DOHH2 (cell line): Measurements from ENCODE around the gene GLS.
A peak's percentile ranks its signal among the peaks of the same experiment; 100 is the strongest.

Experiments
- H3F3A ChIP-seq: fragments of 200-600 bp; sonication (generic), shearing (Covaris generic); 2 replicates; pipeline ENCODE4 v1.6.0; 2016; ENCODE audit warnings: antibody characterized with exemption, mild to moderate bottlenecking; ENCODE audit not compliant: control insufficient read depth, insufficient read depth
- H3K27ac ChIP-seq: fragments of 200-600 bp; sonication (generic); 2 replicates; pipeline ENCODE4 v1.5.1; 2014; ENCODE audit warnings: low read depth, mild to moderate bottlenecking, low read length, moderate library complexity
- H3K27me3 ChIP-seq: fragments of 200-600 bp; sonication (generic); 2 replicates; pipeline ENCODE4 v1.6.1; 2014; ENCODE audit warnings: mild to moderate bottlenecking, low read length, mixed read lengths; ENCODE audit not compliant: control insufficient read depth
- H3K36me3 ChIP-seq: fragments of 200-600 bp; sonication (generic); 2 replicates; pipeline ENCODE4 v1.6.1; 2014; ENCODE audit warnings: mild to moderate bottlenecking, low read length, moderate library complexity, mixed read lengths; ENCODE audit not compliant: control insufficient read depth
- H3K4me1 ChIP-seq: fragments of 200-600 bp; sonication (generic); 2 replicates; pipeline ENCODE4 v1.6.1; 2014; ENCODE audit warnings: mild to moderate bottlenecking, low read length, mixed read lengths; ENCODE audit not compliant: control insufficient read depth
- H3K4me2 ChIP-seq: fragments of 200-600 bp; sonication (generic); 2 replicates; pipeline ENCODE4 v1.6.0; 2014; ENCODE audit warnings: mild to moderate bottlenecking, low read length, moderate library complexity
- H3K4me3 ChIP-seq: fragments of 200-600 bp; sonication (generic); 2 replicates; pipeline ENCODE4 v1.5.1; 2014; ENCODE audit warnings: mild to moderate bottlenecking, low read length, mixed read lengths
- H3K79me2 ChIP-seq: fragments of 200-600 bp; sonication (generic); 2 replicates; pipeline ENCODE4 v1.6.1; 2014; ENCODE audit warnings: mild to moderate bottlenecking, low read length, mixed read lengths; ENCODE audit not compliant: control insufficient read depth
- H3K9me2 ChIP-seq: fragments of 200-600 bp; sonication (generic); replicated peaks from 2 replicates; pipeline ENCODE4 v1.6.1; 2014; ENCODE audit warnings: mild to moderate bottlenecking, low read length, mixed read lengths; ENCODE audit not compliant: control insufficient read depth
- H3K9me3 ChIP-seq: fragments of 200-600 bp; sonication (generic); 2 replicates; pipeline ENCODE4 v1.6.1; 2014; ENCODE audit warnings: antibody characterized with exemption, low read length, mixed read lengths; ENCODE audit not compliant: control insufficient read depth, insufficient read depth
- H4K20me1 ChIP-seq: fragments of 200-600 bp; sonication (generic); 2 replicates; pipeline ENCODE4 v1.6.0; 2014; ENCODE audit warnings: low read depth, mild to moderate bottlenecking, antibody characterized with exemption, low read length, moderate library complexity; ENCODE audit not compliant: control insufficient read depth, insufficient read depth
- EZH2phosphoT487 ChIP-seq: fragments of 200-600 bp; sonication (generic); IDR thresholded peaks from 2 replicates; pipeline ENCODE4 v1.6.1; 2017; ENCODE audit warnings: borderline replicate concordance, mild to moderate bottlenecking, antibody characterized with exemption, low read length, moderate library complexity, mixed read lengths
- TF ChIP-seq, protein P1 (sequence below): fragments of 200-600 bp; sonication (generic); IDR thresholded peaks from one replicate; pipeline ENCODE4 v1.5.1; 2014; ENCODE audit warnings: antibody characterized with exemption, mild to moderate bottlenecking, low read depth, low read length; ENCODE audit not compliant: poor library complexity, severe bottlenecking

GLS gene

DNA sequence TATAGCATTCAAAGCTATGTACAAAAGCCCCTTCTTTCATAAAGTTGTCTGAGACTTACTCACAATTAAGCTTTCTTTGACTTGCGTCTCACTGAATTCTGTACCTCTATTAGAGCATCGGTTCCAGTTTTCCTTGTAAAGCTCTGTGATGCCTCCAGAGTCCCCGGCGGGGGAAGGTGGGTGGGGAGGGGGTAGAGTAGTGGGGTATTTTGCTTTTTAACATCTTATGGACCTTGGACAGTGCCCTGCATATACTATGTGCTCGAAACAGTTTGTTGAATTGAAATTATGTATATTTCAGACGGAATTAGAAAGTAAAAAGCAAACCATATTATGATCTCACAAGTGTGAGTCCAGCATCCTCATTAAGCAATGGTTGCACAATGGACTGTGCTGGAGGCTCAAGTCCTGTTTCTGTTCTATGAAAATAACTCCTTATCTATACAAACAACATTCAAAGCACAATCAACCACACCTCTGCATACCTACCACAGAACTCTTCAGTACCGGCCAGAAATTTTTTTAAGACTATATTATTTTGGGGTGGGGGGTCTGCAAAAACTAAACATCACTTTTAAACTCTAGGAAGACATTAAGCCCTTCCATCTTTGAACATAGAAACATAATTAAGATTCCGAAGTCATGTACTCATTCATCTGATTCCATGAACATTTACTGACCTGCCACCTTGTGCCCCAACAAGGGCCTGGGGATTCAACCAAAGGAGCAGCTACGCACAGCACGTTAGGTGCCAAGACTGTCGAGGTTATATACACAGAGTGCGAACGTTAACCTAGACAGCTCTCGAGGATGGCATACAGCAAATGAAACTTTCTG, 132.4 kb downstream of the GLS start:
- H3K9me3 ChIP-seq = peaks cover 10% of the 10 kb centered on the region
- no peaks in the 10 kb centered on the region for H3K36me3 ChIP-seq
- peaks cover 9% of the 10 kb centered on the region; the same call in 1 of the 2 replicates for H3K27me3 ChIP-seq
- no peak for TF ChIP-seq EZH2phosphoT487
- TF ChIP-seq, protein P1, sequence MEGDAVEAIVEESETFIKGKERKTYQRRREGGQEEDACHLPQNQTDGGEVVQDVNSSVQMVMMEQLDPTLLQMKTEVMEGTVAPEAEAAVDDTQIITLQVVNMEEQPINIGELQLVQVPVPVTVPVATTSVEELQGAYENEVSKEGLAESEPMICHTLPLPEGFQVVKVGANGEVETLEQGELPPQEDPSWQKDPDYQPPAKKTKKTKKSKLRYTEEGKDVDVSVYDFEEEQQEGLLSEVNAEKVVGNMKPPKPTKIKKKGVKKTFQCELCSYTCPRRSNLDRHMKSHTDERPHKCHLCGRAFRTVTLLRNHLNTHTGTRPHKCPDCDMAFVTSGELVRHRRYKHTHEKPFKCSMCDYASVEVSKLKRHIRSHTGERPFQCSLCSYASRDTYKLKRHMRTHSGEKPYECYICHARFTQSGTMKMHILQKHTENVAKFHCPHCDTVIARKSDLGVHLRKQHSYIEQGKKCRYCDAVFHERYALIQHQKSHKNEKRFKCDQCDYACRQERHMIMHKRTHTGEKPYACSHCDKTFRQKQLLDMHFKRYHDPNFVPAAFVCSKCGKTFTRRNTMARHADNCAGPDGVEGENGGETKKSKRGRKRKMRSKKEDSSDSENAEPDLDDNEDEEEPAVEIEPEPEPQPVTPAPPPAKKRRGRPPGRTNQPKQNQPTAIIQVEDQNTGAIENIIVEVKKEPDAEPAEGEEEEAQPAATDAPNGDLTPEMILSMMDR = no peak
- H4K20me1 ChIP-seq = no peaks in the 10 kb centered on the region
- H3K4me1 ChIP-seq = peaks cover 18% of the 10 kb centered on the region
- H3K79me2 ChIP-seq = no peaks in the 10 kb centered on the region
- no peaks in the 10 kb centered on the region for H3K9me2 ChIP-seq
- H3K4me3 ChIP-seq = peak overlapping the region; percentile 96
- H3K4me2 ChIP-seq = peak overlapping the region; percentile 89
- no peak overlapping the region for H3K27ac ChIP-seq
- H3F3A ChIP-seq = no peaks in the 10 kb centered on the region

DNA sequence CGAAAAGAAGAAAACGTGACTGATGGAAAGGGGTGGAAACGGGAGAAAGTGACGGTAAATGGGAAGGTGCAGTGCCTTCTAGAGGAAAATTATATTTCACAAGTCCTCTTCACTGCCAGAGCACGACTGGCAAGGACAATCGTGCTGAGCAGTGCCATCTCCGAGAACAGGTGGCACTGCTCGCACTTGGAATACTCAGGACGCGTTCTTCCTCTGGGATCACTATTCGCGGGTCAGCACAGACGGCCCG, 133.0 kb downstream of the GLS start:
- peaks cover 14% of the 10 kb centered on the region for H3K4me1 ChIP-seq
- H3K27me3 ChIP-seq = peaks cover 9% of the 10 kb centered on the region; the same call in 1 of the 2 replicates
- H3K4me2 ChIP-seq = peak overlapping the region; percentile 89
- no peaks in the 10 kb centered on the region for H3K36me3 ChIP-seq
- no peaks in the 10 kb centered on the region for H3F3A ChIP-seq
- no peaks in the 10 kb centered on the region for H3K9me2 ChIP-seq
- H3K27ac ChIP-seq = no peak overlapping the region
- H3K79me2 ChIP-seq = no peaks in the 10 kb centered on the region
- TF ChIP-seq, protein P1 = no peak
- no peak for TF ChIP-seq EZH2phosphoT487
- peak overlapping the region; percentile 96 for H3K4me3 ChIP-seq
- H3K9me3 ChIP-seq = peaks cover 10% of the 10 kb centered on the region
- H4K20me1 ChIP-seq = no peaks in the 10 kb centered on the region

DNA sequence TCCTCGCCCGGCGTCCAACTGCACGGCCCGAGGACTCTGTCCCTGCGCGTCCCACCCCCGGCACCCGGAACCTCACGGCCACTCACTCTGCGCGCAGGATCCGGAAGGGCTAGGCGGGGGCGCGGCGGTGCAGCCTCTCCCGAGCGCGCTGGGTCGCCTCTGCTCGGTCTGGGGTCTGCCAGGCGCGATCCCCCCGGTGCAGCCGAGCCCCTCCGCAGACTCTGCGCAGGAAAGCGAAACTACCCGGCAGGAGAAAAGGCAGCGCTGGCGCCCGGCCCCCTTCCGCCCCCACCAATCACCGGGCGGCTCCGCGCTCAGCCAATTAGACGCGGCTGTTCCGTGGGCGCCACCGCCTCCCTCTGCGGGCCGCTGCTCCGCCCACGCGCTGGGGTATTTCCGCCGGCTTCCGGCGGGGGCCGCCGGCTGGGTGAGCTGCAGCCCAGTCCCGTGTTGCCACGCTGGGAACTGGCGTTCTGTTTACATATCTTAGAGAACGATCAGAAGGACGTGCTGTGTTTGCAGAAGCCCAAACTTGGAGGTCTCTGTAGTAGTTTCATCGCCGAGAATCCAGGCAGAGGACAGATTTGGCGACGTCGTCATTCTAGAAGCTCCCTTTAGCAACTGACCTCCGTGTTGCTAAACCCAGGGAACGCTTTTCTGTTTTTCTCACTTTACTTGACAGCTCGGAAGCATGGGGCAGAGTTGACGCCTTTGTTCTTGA, 133.5 kb downstream of the GLS start, which contains the start of gene STAT1:
TSS of gene STAT1 (minus strand) at position 240 of the 721 bp plus-strand sequence. CDS start 4,168 bp downstream, outside the sequence.
- H3F3A ChIP-seq = no peaks in the 10 kb centered on the region
- H4K20me1 ChIP-seq = no peaks in the 10 kb centered on the region
- no peaks in the 10 kb centered on the region for H3K9me2 ChIP-seq
- TF ChIP-seq EZH2phosphoT487 = no peak
- TF ChIP-seq, protein P1 = no peak
- peaks cover 10% of the 10 kb centered on the region for H3K9me3 ChIP-seq
- peak within 1 kb of the TSS; percentile 96 for H3K4me3 ChIP-seq
- no peaks in the 10 kb centered on the region for H3K79me2 ChIP-seq
- H3K36me3 ChIP-seq = no peaks in the 10 kb centered on the region
- H3K4me2 ChIP-seq = peak within 1 kb of the TSS; percentile 89
- H3K4me1 ChIP-seq = peaks cover 14% of the 10 kb centered on the region
- H3K27me3 ChIP-seq = peaks cover 9% of the 10 kb centered on the region; the same call in 1 of the 2 replicates
- H3K27ac ChIP-seq = no peak within 1 kb of the TSS
